Measurements from ENCODE around the gene TFF3. TPM values are rescaled to one million over a fixed set of nuclear protein-coding genes. Genes with fewer than 3 reads are reported as not detected.

TFF3 gene
- total and polyA plus RNA-seq, 5 experiments from 2014 or later, result not detected

- H3K4me3 Mint-ChIP-seq, result no peak overlapping the region
- no peaks in the 10 kb centered on the region for H3K36me3 Mint-ChIP-seq
- POLR2A ChIA-PET, result no interaction called here
- H3K27ac Mint-ChIP-seq, result no peak overlapping the region
- H3K4me1 Mint-ChIP-seq, result no peaks in the 10 kb centered on the region
- DNase-seq (no peak), ATAC-seq (no peak)
- H3K9me3 Mint-ChIP-seq, result no peaks in the 10 kb centered on the region
- H3K27me3 Mint-ChIP-seq, result no peaks in the 10 kb centered on the region
These were observed 29.4 kb upstream of the TFF3 start for GRCh38 chr21:42344631-42345030.

- no peak overlapping the region for H3K27ac Mint-ChIP-seq
- no peaks in the 10 kb centered on the region for H3K4me1 Mint-ChIP-seq
- no peak overlapping the region for H3K4me3 Mint-ChIP-seq
- no peaks in the 10 kb centered on the region for H3K9me3 Mint-ChIP-seq
- no peaks in the 10 kb centered on the region for H3K27me3 Mint-ChIP-seq
- no peak for ATAC-seq
- POLR2A ChIA-PET, result interaction anchor here (1.1 kb wide), 1 partner anchor 69 kb away, joined by 3 read pairs; no protein-coding TSS in a partner anchor
- no peaks in the 10 kb centered on the region for H3K36me3 Mint-ChIP-seq
- no peak for DNase-seq
These were observed 28.8 kb upstream of the TFF3 start for GRCh38 chr21:42343963-42344510.

- ATAC-seq, result no peak
- Mint-ChIP-seq H3K27me3 (no peaks in the 10 kb centered on the region), H3K4me3 (peak overlapping the region in 1 of 10 donors; percentile 24), H3K36me3 (no peaks in the 10 kb centered on the region), H3K4me1 (peaks cover 0 to under 1% (median 0%) of the 10 kb centered on the region in 4 donors), H3K27ac (peak overlapping the region in 1 of 10 donors; percentile 51), H3K9me3 (no peaks in the 10 kb centered on the region)
- POLR2A ChIA-PET, result interaction anchor here (1.1 kb wide), 1 partner anchor 70 kb away, joined by 3 read pairs; no protein-coding TSS in a partner anchor
- no peak for DNase-seq
These were observed 28.3 kb upstream of the TFF3 start for GRCh38 chr21:42343556-42343955.

GRCh38 chr21:42343101-42343500 is 27.9 kb upstream of the TFF3 start:
- POLR2A ChIA-PET, result interaction anchor here (1.1 kb wide), 1 partner anchor 70 kb away, joined by 3 read pairs; no protein-coding TSS in a partner anchor
- H3K27me3 Mint-ChIP-seq, result no peaks in the 10 kb centered on the region
- H3K9me3 Mint-ChIP-seq, result no peaks in the 10 kb centered on the region
- peak in 1 of 10 donors; percentile 8 for DNase-seq
- H3K4me3 Mint-ChIP-seq, result no peak overlapping the region
- ATAC-seq, result no peak
- peaks cover 0 to 5% (median 2%) of the 10 kb centered on the region in 4 donors for H3K4me1 Mint-ChIP-seq
- H3K36me3 Mint-ChIP-seq, result no peaks in the 10 kb centered on the region
- peak overlapping the region in 2 of 10 donors; percentile 27 to 51 for H3K27ac Mint-ChIP-seq

- Mint-ChIP-seq H3K27me3 (peaks cover 0 to 6% (median 0%) of the 10 kb centered on the region in 5 donors), H3K27ac (no peak overlapping the region), H3K36me3 (no peaks in the 10 kb centered on the region), H3K4me3 (no peak overlapping the region), H3K4me1 (peaks cover 6 to 12% (median 9%) of the 10 kb centered on the region in 4 donors), H3K9me3 (no peaks in the 10 kb centered on the region)
- POLR2A ChIA-PET, result no interaction called here
- ATAC-seq, result no peak
- no peak for DNase-seq
These were observed 26.8 kb upstream of the TFF3 start for GRCh38 chr21:42341776-42342542.

- Mint-ChIP-seq H3K4me1 (peaks cover 6 to 12% (median 9%) of the 10 kb centered on the region in 4 donors), H3K36me3 (no peaks in the 10 kb centered on the region), H3K27ac (no peak overlapping the region), H3K9me3 (no peaks in the 10 kb centered on the region), H3K4me3 (peak overlapping the region in 1 of 10 donors; percentile 20), H3K27me3 (peaks cover 0 to 6% (median 0%) of the 10 kb centered on the region in 5 donors)
- ATAC-seq (no peak), DNase-seq (no peak)
- POLR2A ChIA-PET, result interaction anchor here (1.2 kb wide), 1 partner anchor 110 kb away, joined by 10 read pairs; no protein-coding TSS in a partner anchor
These were observed 25.2 kb upstream of the TFF3 start for GRCh38 chr21:42340187-42341050.

GRCh38 chr21:42338729-42339715 is 23.8 kb upstream of the TFF3 start:
- Mint-ChIP-seq H3K4me3 (no peak overlapping the region), H3K27ac (peak overlapping the region in 4 of 10 donors; percentile 17 to 48 (median 40)), H3K36me3 (no peaks in the 10 kb centered on the region), H3K9me3 (peaks cover 0 to under 1% (median 0%) of the 10 kb centered on the region in 9 donors), H3K4me1 (peaks cover 6 to 12% (median 9%) of the 10 kb centered on the region in 4 donors), H3K27me3 (peaks cover 0 to 6% (median 0%) of the 10 kb centered on the region in 5 donors)
- no peak for ATAC-seq
- POLR2A ChIA-PET, result interaction anchor here (1.0 to 3.1 kb wide), 5 partner anchors 60 to 193 kb away, joined by 3 to 16 read pairs (median 4); partner anchors contain the start of gene UBASH3A
- no peak for DNase-seq

GRCh38 chr21:42337830-42338728 is 22.9 kb upstream of the TFF3 start:
- no peaks in the 10 kb centered on the region for H3K36me3 Mint-ChIP-seq
- peaks cover 6 to 12% (median 9%) of the 10 kb centered on the region in 4 donors for H3K4me1 Mint-ChIP-seq
- peak overlapping the region; percentile 4 to 74 (median 42) for H3K4me3 Mint-ChIP-seq
- H3K27ac Mint-ChIP-seq, result peak overlapping the region; percentile 22 to 93 (median 74)
- ATAC-seq (peak; percentile 100), DNase-seq (peak; percentile 73 to 92 (median 80))
- H3K27me3 Mint-ChIP-seq, result peaks cover 0 to 8% (median 0%) of the 10 kb centered on the region in 5 donors
- H3K9me3 Mint-ChIP-seq, result peaks cover 0 to 4% (median 0%) of the 10 kb centered on the region in 9 donors
- POLR2A ChIA-PET, result interaction anchor here (0.6 to 3.1 kb wide), 6 partner anchors 35 to 192 kb away, joined by 3 to 16 read pairs (median 4); partner anchors contain the start of gene UBASH3A

GRCh38 chr21:42337276-42337675 is 22.1 kb upstream of the TFF3 start:
- H3K4me3 Mint-ChIP-seq, result peak overlapping the region in 3 of 10 donors; percentile 12 to 65 (median 49)
- peaks cover 0 to 8% (median 2%) of the 10 kb centered on the region in 9 donors for H3K9me3 Mint-ChIP-seq
- H3K4me1 Mint-ChIP-seq, result peaks cover 6 to 12% (median 9%) of the 10 kb centered on the region in 4 donors
- DNase-seq, result no peak
- H3K27me3 Mint-ChIP-seq, result peaks cover 0 to 8% (median 0%) of the 10 kb centered on the region in 5 donors
- H3K27ac Mint-ChIP-seq, result peak overlapping the region in 4 of 10 donors; percentile 33 to 93 (median 80)
- ATAC-seq, result no peak
- POLR2A ChIA-PET, result interaction anchor here (1.3 to 3.1 kb wide), 4 partner anchors 35 to 112 kb away, joined by 3 to 16 read pairs (median 9); partner anchors contain the start of gene UBASH3A
- H3K36me3 Mint-ChIP-seq, result peaks cover 0 to 4% (median under 1%) of the 10 kb centered on the region in 3 donors

- peaks cover 0 to 16% (median 13%) of the 10 kb centered on the region in 3 donors for H3K36me3 Mint-ChIP-seq
- peaks cover 6 to 12% (median 9%) of the 10 kb centered on the region in 4 donors for H3K4me1 Mint-ChIP-seq
- H3K27ac Mint-ChIP-seq, result no peak overlapping the region
- ATAC-seq (no peak), DNase-seq (no peak)
- POLR2A ChIA-PET, result interaction anchor here (0.8 kb wide), 1 partner anchor 114 kb away, joined by 4 read pairs; no protein-coding TSS in a partner anchor
- peaks cover 0 to 19% (median 14%) of the 10 kb centered on the region in 9 donors for H3K9me3 Mint-ChIP-seq
- H3K4me3 Mint-ChIP-seq, result no peak overlapping the region
- peaks cover 0 to 10% (median 0%) of the 10 kb centered on the region in 5 donors for H3K27me3 Mint-ChIP-seq
These were observed 20.8 kb upstream of the TFF3 start for GRCh38 chr21:42336054-42336453.
